ENCODE results near the gene BRI3. TPM values are rescaled to one million over a fixed set of nuclear protein-coding genes. Genes with fewer than 3 reads are reported as not detected.

The BRI3 gene
- total and polyA plus RNA-seq, 2 of the 8 experiments (the other 6 are each of a cell fraction or from before 2014, with no cell fraction given) = 77.5 to 93.4 TPM

DNA sequence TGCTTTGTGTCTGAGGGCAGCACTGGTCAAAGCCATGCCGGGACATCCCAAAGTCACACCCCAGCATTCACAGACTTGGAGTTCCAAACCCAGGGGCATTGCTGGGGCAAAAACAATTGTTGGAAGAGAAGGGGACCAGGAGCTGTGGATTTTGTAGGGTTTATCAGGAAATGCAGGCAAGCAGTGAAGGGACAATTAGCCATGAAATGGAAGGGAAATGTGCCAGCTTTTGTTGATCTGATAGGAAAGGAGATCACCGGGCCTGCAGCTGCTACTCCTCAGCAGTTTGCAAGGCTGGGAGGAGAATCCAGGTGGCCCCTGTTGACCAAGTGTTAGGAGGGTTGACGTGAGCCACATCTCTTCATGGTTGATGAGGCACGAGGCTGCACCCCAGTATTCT is 2.5 kb upstream of the BRI3 start (continued):
- TF ChIP-seq CHD1 (IDR thresholded peaks at IDR 0.05; ENCODE audit: low read depth, low read length) (no peak), ASH2L (IDR thresholded peaks at IDR 0.05; ENCODE audit: low read length) (no peak), JUND (IDR thresholded peaks at IDR 0.05; ENCODE audit: low read length) (no peak), USF2 (IDR thresholded peaks at IDR 0.05; ENCODE audit: low read length) (no peak), MAFK (IDR thresholded peaks at IDR 0.05; ENCODE audit: low read depth, low read length) (no peak), CBX8 (IDR thresholded peaks at IDR 0.05; ENCODE audit: borderline replicate concordance, low read depth, low read length) (no peak)
